ENCODE results near the gene CCDC6.

- TF ChIP-seq ZNF274 (IDR thresholded peaks at IDR 0.05; ENCODE audit: low read depth, low read length) (no peak), SUZ12 (IDR thresholded peaks at IDR 0.05; ENCODE audit: extremely low read depth, insufficient read depth, insufficient read length) (no peak)
These were observed 105.2 kb downstream of the CCDC6 start for GRCh38 chr10:59801171-59801570.

Measured in NT2/D1 (cell line).